Measurements from ENCODE around the gene GATA6.

GRCh38 chr18:22177327-22177871, 8.0 kb downstream of the GATA6 start:
- TF ChIP-seq CTCF (IDR thresholded peaks at IDR 0.05) = no peak
- no peak for TF ChIP-seq POLR2A (IDR thresholded peaks at IDR 0.05)

Measured in body of pancreas (tissue), 4 donors.